H1 (cell line): ENCODE data around the gene ZFP36L2. TPM values are rescaled to one million over a fixed set of nuclear protein-coding genes. Genes with fewer than 3 reads are reported as not detected.
A peak's percentile ranks its signal among the peaks of the same experiment; 100 is the strongest.

Experiments used
- CHD7 ChIP-seq: fragments of 300-600 bp; sonication (generic); IDR thresholded peaks from 2 replicates; pipeline ENCODE4 v1.7.1; 2012; ENCODE audit warnings: low read length, moderate library complexity, mild to moderate bottlenecking, inconsistent platforms; ENCODE audit not compliant: insufficient replicate concordance
- EP300 ChIP-seq, 2 experiments: IDR thresholded peaks; 1 replicate in 1 of 2; 2 replicates in 1 of 2; pipeline ENCODE4 v1.6.1; 2011 to 2012; ENCODE audit warnings: low read depth in 2 of 2, low read length in 2 of 2, mild to moderate bottlenecking in 2 of 2, borderline replicate concordance in 1 of 2, inconsistent platforms in 1 of 2, moderate library complexity in 1 of 2
- HDAC2 ChIP-seq, 2 experiments: fragments of 300-600 bp in 1 of 2; sonication (generic) in 1 of 2; IDR thresholded peaks; 2 replicates each; pipeline ENCODE4 v1.6.1; 2011 to 2012; ENCODE audit warnings: low read depth in 2 of 2, low read length in 2 of 2, mild to moderate bottlenecking in 2 of 2, moderate library complexity in 2 of 2, borderline replicate concordance in 1 of 2, inconsistent platforms in 1 of 2
- KDM1A ChIP-seq: fragments of 200-600, 300-600 bp; sonication (generic); IDR thresholded peaks from 2 replicates; pipeline ENCODE4 v1.7.1; 2016; ENCODE audit warnings: mild to moderate bottlenecking, low read length, borderline replicate concordance
- NANOG ChIP-seq: IDR thresholded peaks from 2 replicates; pipeline ENCODE4 v1.6.1; 2011; ENCODE audit warnings: low read length, low read depth, mild to moderate bottlenecking, inconsistent platforms; ENCODE audit not compliant: insufficient read depth, poor library complexity, severe bottlenecking
- SIN3A ChIP-seq, 2 experiments: IDR thresholded peaks in 1 of 2; conservative IDR thresholded peaks in 1 of 2; 2 replicates each; pipeline ENCODE4 v1.6.1; 2011 to 2012; ENCODE audit warnings: low read length in 2 of 2, improper control_type of control experiment in 1 of 2, low read depth in 1 of 2, mild to moderate bottlenecking in 1 of 2
- TAF7 ChIP-seq: optimal IDR thresholded peaks from 2 replicates; pipeline ENCODE3; 2011; ENCODE audit warnings: low read depth, mild to moderate bottlenecking, inconsistent platforms, low read length, moderate library complexity, borderline replicate concordance
- polyA plus RNA-seq, 7 experiments: library from polyadenylated mRNA; depleted of rRNA in 3 of 7; stranded (reverse) in 5 of 7; unstranded in 2 of 7; fragments of >200 nt in 5 of 7; fragments of 200-250 nt in 2 of 7; gene quantifications; 1 replicate in 5 of 7; 2 replicates in 1 of 7; 4 replicates in 1 of 7; pipeline versions ENCODE4 v1.2.1 to v1.2.3, GENCODE V29; 2011 to 2013; ENCODE audit warnings: missing spikeins in 2 of 7, mixed read lengths in 2 of 7
- total RNA-seq: library from RNA; stranded (reverse); fragmentation: NEBNext Ultra II Directional; extraction: Animal tissue kit (Norgen Biotek cat#: 25700); gene quantifications from 2 replicates; pipeline ENCODE4 v1.2.1, GENCODE V29; 2021

ZFP36L2 gene
- total and polyA plus RNA-seq, 2 of the 8 experiments (the other 6 are each of a cell fraction or from before 2014, with no cell fraction given), result 13.4 to 102 TPM

DNA sequence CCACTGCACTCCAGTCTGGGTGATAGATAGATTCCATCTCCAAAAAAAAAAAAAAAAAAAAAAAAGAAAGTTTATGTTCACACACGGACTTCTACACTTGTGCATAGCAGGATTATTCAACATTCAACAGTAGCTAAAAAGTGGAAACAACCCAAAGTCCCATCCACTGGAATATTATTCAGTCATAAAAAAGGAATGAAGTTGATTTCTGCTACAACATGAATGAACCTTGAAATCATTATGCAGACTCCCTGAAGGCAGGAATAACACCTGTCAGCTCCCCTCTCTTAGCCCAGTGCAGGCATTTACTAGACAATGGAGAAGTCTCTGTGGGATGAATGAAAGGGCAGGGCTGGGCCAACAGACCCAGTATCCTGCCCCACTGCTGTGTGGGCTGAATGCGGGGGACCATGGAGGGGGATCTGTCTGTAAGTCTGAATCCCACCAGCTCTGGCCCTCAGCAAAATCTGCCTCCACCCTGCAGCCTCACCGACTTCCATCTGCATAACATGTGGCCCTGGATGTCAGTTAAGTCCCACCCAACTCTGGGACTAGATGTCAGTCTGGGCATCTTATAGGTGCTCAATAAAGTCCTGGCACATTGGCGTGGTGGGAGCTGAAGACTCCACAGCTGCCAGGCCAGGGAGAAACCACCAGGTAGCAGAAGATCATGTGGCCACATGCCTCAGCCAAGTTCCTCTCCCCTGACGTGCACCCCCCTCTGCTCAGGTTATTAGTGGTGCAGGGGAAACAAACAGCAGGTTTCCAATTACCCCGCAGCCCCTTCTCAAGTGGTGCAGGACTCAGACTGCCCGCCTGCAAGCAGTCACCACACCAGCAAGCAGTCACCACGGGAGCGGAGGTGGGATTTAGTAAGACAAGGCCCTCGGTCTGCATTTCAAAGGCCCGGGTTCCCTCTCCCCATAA lies 8.9 kb downstream of the ZFP36L2 start (continued):
- peak; percentile 55 for TF ChIP-seq CHD7
- peak in 1 of 2 experiments; percentile 95; a peak in 3 of 4 replicates for TF ChIP-seq HDAC2 (IDR thresholded peaks at IDR 0.05; ENCODE audit: borderline replicate concordance in 1 of 2, low read depth in 2 of 2, low read length in 2 of 2)
- TF ChIP-seq TAF7, result peak; percentile 53
- TF ChIP-seq SIN3A (conservative IDR thresholded peaks at IDR 0.05 in 1 of 2, IDR thresholded peaks at IDR 0.05 in 1 of 2; ENCODE audit: low read depth in 1 of 2, low read length in 2 of 2), result peak in 1 of 2 experiments; percentile 58; a peak in 1 of 4 replicates
- 0 out of 3 replicates have a peak, but pooled peaks of 1 of the 2 experiments have one; percentile 60 for TF ChIP-seq EP300 (IDR thresholded peaks at IDR 0.05; ENCODE audit: borderline replicate concordance in 1 of 2, low read depth in 2 of 2, low read length in 2 of 2)
- TF ChIP-seq NANOG, result peak; percentile 82
- peak; percentile 8; the same call in 1 of the 2 replicates for TF ChIP-seq KDM1A
